H9 (cell line): ENCODE measurements around the gene GABPB2. TPM values are rescaled to one million over a fixed set of nuclear protein-coding genes. Genes with fewer than 3 reads are reported as not detected.

Experiments used
- DNase-seq: peaks from one replicate; pipeline ENCODE4 v3.0.0-alpha.2; 2017
- H2AFZ ChIP-seq: one replicate; pipeline ENCODE4 v1.6.1; 2013; ENCODE audit warnings: mild to moderate bottlenecking, low read length, control low read depth, moderate library complexity
- H2AK5ac ChIP-seq: 2 replicates; pipeline ENCODE4 v1.6.1; 2013; ENCODE audit warnings: low read length, control low read depth, mixed read lengths; ENCODE audit not compliant: insufficient read length
- H2BK120ac ChIP-seq: one replicate; pipeline ENCODE4 v1.6.1; 2013; ENCODE audit warnings: low read depth, mild to moderate bottlenecking, low read length, control low read depth, inconsistent platforms; ENCODE audit not compliant: poor library complexity, severe bottlenecking
- H2BK12ac ChIP-seq: 2 replicates; pipeline ENCODE4 v1.6.1; 2013; ENCODE audit warnings: low read length, control low read depth, mixed read lengths, low read depth; ENCODE audit not compliant: insufficient read length
- H2BK15ac ChIP-seq: 2 replicates; pipeline ENCODE4 v1.6.1; 2013; ENCODE audit warnings: low read depth, low read length, control low read depth
- H2BK20ac ChIP-seq: one replicate; pipeline ENCODE4 v1.6.1; 2013; ENCODE audit warnings: low read depth, mild to moderate bottlenecking, low read length, control low read depth, inconsistent platforms; ENCODE audit not compliant: poor library complexity, severe bottlenecking
- H2BK5ac ChIP-seq: 2 replicates; pipeline ENCODE4 v1.6.1; 2013; ENCODE audit warnings: low read length, control low read depth, mixed read lengths; ENCODE audit not compliant: insufficient read length
- H3K14ac ChIP-seq: 2 replicates; pipeline ENCODE4 v1.6.1; 2013; ENCODE audit warnings: low read length, control low read depth; ENCODE audit not compliant: insufficient read depth
- H3K18ac ChIP-seq: 2 replicates; pipeline ENCODE4 v1.6.1; 2013; ENCODE audit warnings: low read depth, mild to moderate bottlenecking, mixed read lengths, low read length, control low read depth; ENCODE audit not compliant: insufficient read length
- H3K23ac ChIP-seq: 2 replicates; pipeline ENCODE4 v1.6.1; 2013; ENCODE audit warnings: low read length, control low read depth, mixed read lengths, low read depth; ENCODE audit not compliant: insufficient read length
- H3K23me2 ChIP-seq: 2 replicates; pipeline ENCODE4 v1.6.1; 2013; ENCODE audit warnings: low read depth, mild to moderate bottlenecking, mixed read lengths, low read length, control low read depth; ENCODE audit not compliant: insufficient read length, poor library complexity, severe bottlenecking
- H3K27ac ChIP-seq: 2 replicates; pipeline ENCODE4 v1.5.1; 2013; ENCODE audit warnings: low read length, control low read depth, mixed read lengths, low read depth; ENCODE audit not compliant: insufficient read length
- H3K27me3 ChIP-seq: 2 replicates; pipeline ENCODE4 v1.6.1; 2013; ENCODE audit warnings: low read length, control low read depth, inconsistent platforms; ENCODE audit not compliant: insufficient read depth
- H3K4ac ChIP-seq: 2 replicates; pipeline ENCODE4 v1.6.1; 2013; ENCODE audit warnings: low read depth, mild to moderate bottlenecking, control low read depth, inconsistent platforms, low read length, moderate library complexity
- H3K4me1 ChIP-seq: 2 replicates; pipeline ENCODE4 v1.6.1; 2013; ENCODE audit warnings: low read length, control low read depth, inconsistent platforms; ENCODE audit not compliant: insufficient read depth
- H3K4me2 ChIP-seq: 2 replicates; pipeline ENCODE4 v1.6.1; 2013; ENCODE audit warnings: low read length, control low read depth, mixed read lengths; ENCODE audit not compliant: insufficient read length, insufficient read depth
- H3K56ac ChIP-seq: 2 replicates; pipeline ENCODE4 v1.6.1; 2013; ENCODE audit warnings: low read depth, mild to moderate bottlenecking, mixed read lengths, low read length, control low read depth; ENCODE audit not compliant: insufficient read length
- H3K79me1 ChIP-seq: 2 replicates; pipeline ENCODE4 v1.6.1; 2013; ENCODE audit warnings: low read depth, mild to moderate bottlenecking, moderate library complexity, low read length, control low read depth, inconsistent platforms; ENCODE audit not compliant: insufficient read depth, poor library complexity, severe bottlenecking
- H3K79me2 ChIP-seq: 2 replicates; pipeline ENCODE4 v1.6.1; 2013; ENCODE audit warnings: low read length, control low read depth, inconsistent platforms; ENCODE audit not compliant: insufficient read depth
- H3K9ac ChIP-seq: 2 replicates; pipeline ENCODE4 v1.6.1; 2013; ENCODE audit warnings: low read length, control low read depth, mixed read lengths; ENCODE audit not compliant: insufficient read length; ENCODE audit errors: extremely low read depth
- H3K9me3 ChIP-seq: one replicate; pipeline ENCODE4 v1.6.1; 2013; ENCODE audit warnings: low read depth, low read length, inconsistent platforms; ENCODE audit not compliant: control insufficient read depth
- H3T11ph ChIP-seq: one replicate; pipeline ENCODE4 v1.6.1; 2013; ENCODE audit warnings: mild to moderate bottlenecking, low read length, control low read depth, inconsistent platforms
- H4K20me1 ChIP-seq: one replicate; pipeline ENCODE4 v1.6.1; 2013; ENCODE audit not compliant: control insufficient read depth, insufficient read length, insufficient read depth
- H4K5ac ChIP-seq: 2 replicates; pipeline ENCODE4 v1.6.1; 2013; ENCODE audit warnings: low read depth, mild to moderate bottlenecking, mixed read lengths, low read length, control low read depth; ENCODE audit not compliant: insufficient read length
- H4K8ac ChIP-seq: replicated peaks from 2 replicates; pipeline ENCODE4 v1.6.1; 2013; ENCODE audit warnings: low read length, control low read depth, mixed read lengths, low read depth; ENCODE audit not compliant: insufficient read length
- H4K91ac ChIP-seq: 2 replicates; pipeline ENCODE4 v1.6.1; 2013; ENCODE audit warnings: low read depth, mild to moderate bottlenecking, moderate library complexity, mixed read lengths, low read length, control low read depth; ENCODE audit not compliant: insufficient read length
- H3K27ac Mint-ChIP-seq, 3 experiments: 2 replicates in 2 of 3; 3 replicates in 1 of 3; pipeline ENCODE4 v1.8.0; 2020 to 2021; ENCODE audit warnings: mixed read lengths in 3 of 3, mild to moderate bottlenecking in 1 of 3, moderate library complexity in 1 of 3
- H3K27me3 Mint-ChIP-seq: 2 replicates; pipeline ENCODE4 v1.8.0; 2021; ENCODE audit warnings: low read depth, mild to moderate bottlenecking, moderate library complexity, mixed read lengths
- H3K36me3 Mint-ChIP-seq, 3 experiments: 2 replicates in 2 of 3; 3 replicates in 1 of 3; pipeline ENCODE4 v1.8.0; 2020 to 2021; ENCODE audit warnings: low read depth in 3 of 3, mixed read lengths in 3 of 3; ENCODE audit not compliant: insufficient read depth in 1 of 3
- H3K4me1 Mint-ChIP-seq, 2 experiments: 2 replicates each; pipeline ENCODE4 v1.8.0; 2020; ENCODE audit warnings: mixed read lengths in 2 of 2
- H3K4me3 Mint-ChIP-seq, 2 experiments: 2 replicates in 1 of 2; 3 replicates in 1 of 2; pipeline ENCODE4 v1.8.0; 2020 to 2021; ENCODE audit warnings: mild to moderate bottlenecking in 2 of 2, mixed read lengths in 2 of 2, moderate library complexity in 1 of 2
- H3K9me3 Mint-ChIP-seq, 2 experiments: 2 replicates in 1 of 2; 3 replicates in 1 of 2; pipeline ENCODE4 v1.8.0; 2020; ENCODE audit warnings: mild to moderate bottlenecking in 2 of 2, mixed read lengths in 2 of 2, moderate library complexity in 1 of 2
- WGBS: extraction: QIAGEN DNeasy Blood & Tissue Kit; methylation state at CpG from one replicate; pipeline ENCODE4 v1.1.7; 2013; ENCODE audit warnings: missing lambda C conversion rate, low lambda C conversion rate, mixed read lengths; ENCODE audit not compliant: insufficient read length; ENCODE audit errors: extremely low coverage; 5-methylcytosine and 5-hydroxymethylcytosine counted together
- total RNA-seq: library from RNA; stranded (reverse); gene quantifications from 2 replicates; pipeline ENCODE4 v1.2.1, GENCODE V29; 2021
- TF ChIP-seq, protein P1 (sequence below): fragments of 200-600 bp; sonication (generic); conservative IDR thresholded peaks from 3 replicates; pipeline ENCODE4 v1.8.0; 2021; ENCODE audit warnings: antibody characterized with exemption, mild to moderate bottlenecking

GABPB2 gene
- total RNA-seq, 1 experiment from 2014 or later, result 4.1 TPM

DNA sequence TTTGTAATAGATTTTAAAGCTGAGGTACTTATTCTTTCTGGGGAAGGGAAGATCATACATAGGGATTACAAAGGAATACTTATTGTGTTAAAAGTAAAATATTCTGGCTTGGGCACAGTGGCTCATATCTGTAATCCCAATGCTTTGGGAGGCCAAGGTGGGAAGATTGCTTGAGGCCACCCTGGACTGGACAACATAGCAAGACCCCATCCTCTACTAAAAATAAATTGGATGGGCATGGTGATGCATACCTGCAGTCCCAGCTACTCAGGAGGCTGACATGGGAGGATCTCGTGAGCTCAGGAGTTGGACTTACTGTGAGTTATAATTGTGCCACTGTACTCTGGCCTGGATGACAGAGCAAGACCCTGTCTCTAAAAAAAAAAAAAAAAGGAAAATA lies 27.6 kb downstream of the GABPB2 start:
- H3T11ph ChIP-seq, result no peak overlapping the region
- no peak overlapping the region for H2AK5ac ChIP-seq
- no peak overlapping the region for H3K9ac ChIP-seq
- no peak overlapping the region for H3K56ac ChIP-seq
- H3K4me1 ChIP-seq, result no peaks in the 10 kb centered on the region
- H2BK120ac ChIP-seq, result no peak overlapping the region
- Mint-ChIP-seq H3K4me1 (no peaks in the 10 kb centered on the region), H3K27ac (no peak overlapping the region), H3K27me3 (no peaks in the 10 kb centered on the region), H3K9me3 (no peaks in the 10 kb centered on the region), H3K4me3 (no peak overlapping the region), H3K36me3 (no peaks in the 10 kb centered on the region)
- H2BK20ac ChIP-seq, result no peak overlapping the region
- no peaks in the 10 kb centered on the region for H3K27me3 ChIP-seq
- no peak overlapping the region for H2AFZ ChIP-seq
- no peak overlapping the region for H4K91ac ChIP-seq
- no peak overlapping the region for H3K23ac ChIP-seq
- WGBS, result no CpG with 5 or more reads among the region's 1 CpG
- H4K8ac ChIP-seq, result no peak overlapping the region
- H3K14ac ChIP-seq, result no peak overlapping the region
- no peak for DNase-seq
- no peak overlapping the region for H4K5ac ChIP-seq
- H3K4me2 ChIP-seq, result no peak overlapping the region
- no peaks in the 10 kb centered on the region for H4K20me1 ChIP-seq
- no peak overlapping the region for H3K18ac ChIP-seq
- no peaks in the 10 kb centered on the region for H3K9me3 ChIP-seq
- H2BK5ac ChIP-seq, result no peak overlapping the region
- H3K27ac ChIP-seq, result no peak overlapping the region
- TF ChIP-seq, protein P1, sequence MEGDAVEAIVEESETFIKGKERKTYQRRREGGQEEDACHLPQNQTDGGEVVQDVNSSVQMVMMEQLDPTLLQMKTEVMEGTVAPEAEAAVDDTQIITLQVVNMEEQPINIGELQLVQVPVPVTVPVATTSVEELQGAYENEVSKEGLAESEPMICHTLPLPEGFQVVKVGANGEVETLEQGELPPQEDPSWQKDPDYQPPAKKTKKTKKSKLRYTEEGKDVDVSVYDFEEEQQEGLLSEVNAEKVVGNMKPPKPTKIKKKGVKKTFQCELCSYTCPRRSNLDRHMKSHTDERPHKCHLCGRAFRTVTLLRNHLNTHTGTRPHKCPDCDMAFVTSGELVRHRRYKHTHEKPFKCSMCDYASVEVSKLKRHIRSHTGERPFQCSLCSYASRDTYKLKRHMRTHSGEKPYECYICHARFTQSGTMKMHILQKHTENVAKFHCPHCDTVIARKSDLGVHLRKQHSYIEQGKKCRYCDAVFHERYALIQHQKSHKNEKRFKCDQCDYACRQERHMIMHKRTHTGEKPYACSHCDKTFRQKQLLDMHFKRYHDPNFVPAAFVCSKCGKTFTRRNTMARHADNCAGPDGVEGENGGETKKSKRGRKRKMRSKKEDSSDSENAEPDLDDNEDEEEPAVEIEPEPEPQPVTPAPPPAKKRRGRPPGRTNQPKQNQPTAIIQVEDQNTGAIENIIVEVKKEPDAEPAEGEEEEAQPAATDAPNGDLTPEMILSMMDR, result no peak
- H3K23me2 ChIP-seq, result no peaks in the 10 kb centered on the region
- no peak overlapping the region for H2BK12ac ChIP-seq
- no peak overlapping the region for H3K4ac ChIP-seq
- no peak overlapping the region for H2BK15ac ChIP-seq
- H3K79me1 ChIP-seq, result no peaks in the 10 kb centered on the region
- H3K79me2 ChIP-seq, result no peaks in the 10 kb centered on the region
